Pancreas (tissue), 10 donors: ENCODE measurements around the gene CBX3. TPM values are rescaled to one million over a fixed set of nuclear protein-coding genes. Genes with fewer than 3 reads are reported as not detected.

Source experiments
- ATAC-seq, 4 donors: fragments of 200-7000 bp; cut with Tn5 transposase; one replicate each; pipeline versions ENCODE4 v1.8.0 to v1.9.1; 2020; ENCODE audit warnings: mild to moderate bottlenecking in 4 of 4, moderate library complexity in 4 of 4
- DNase-seq, 6 donors: peaks; one replicate each; pipeline ENCODE4 v3.0.0-alpha.2; 2020
- FAIRE-seq: peaks from 2 replicates; lab custom pipeline; 2012; peaks lifted over from hg19 to GRCh38; lab: Jason Lieb, UNC
- H3K27ac ChIP-seq, 4 donors: fragments of 200-600 bp; sonication (generic); 1 replicate in 3 of 4; 2 replicates in 1 of 4; pipeline versions ENCODE4 v1.5.0 to v1.8.0; 2020
- H3K27me3 ChIP-seq, 4 donors: fragments of 200-600 bp; one replicate each; pipeline ENCODE4 v1.8.0; 2021
- H3K36me3 ChIP-seq, 3 donors: fragments of 200-600 bp; sonication (generic) in 1 of 3; one replicate each; pipeline versions ENCODE4 v1.5.0 to v1.8.0; 2020 to 2021
- H3K4me1 ChIP-seq, 3 donors: fragments of 200-600 bp; one replicate each; pipeline ENCODE4 v1.8.0; 2021
- H3K4me3 ChIP-seq, 4 donors: fragments of 200-600 bp; sonication (generic) in 2 of 4; one replicate each; pipeline versions ENCODE4 v1.5.0 to v1.8.0; 2020 to 2021
- H3K9me3 ChIP-seq, 4 donors: fragments of 200-600 bp; one replicate each; pipeline ENCODE4 v1.8.0; 2021
- CTCF ChIP-seq, 4 donors: fragments of 200-600 bp; sonication (generic) in 3 of 4; IDR thresholded peaks; one replicate each; pipeline versions ENCODE4 v1.5.0 to v1.8.0; 2021; ENCODE audit warnings: antibody characterized with exemption in 4 of 4
- WGBS, 2 donors: extraction: QIAGEN DNeasy Blood & Tissue Kit; methylation state at CpG; one replicate each; pipeline ENCODE4 v1.1.7; 2013; 5-methylcytosine and 5-hydroxymethylcytosine counted together
- intact Hi-C, 3 donors: fragments of 100-400 bp; cut with DNase I; formaldehyde crosslinking; loops; one replicate each; pipeline versions ENCODE4 v1.11.1 to v1.14.2; 2022
- polyA plus RNA-seq, 2 donors: library from polyadenylated mRNA; stranded (reverse); fragments of 200-250 nt; gene quantifications; one replicate each; pipeline ENCODE4 v1.2.3, GENCODE V29; 2013
- total RNA-seq, 6 donors: library from RNA; stranded (reverse); fragmentation: NEBNext Ultra II Directional in 4 of 6; extraction: Animal tissue kit (Norgen Biotek cat#: 25700) in 4 of 6; gene quantifications; one replicate each; pipeline versions ENCODE4 v1.2.1 to v1.2.4, GENCODE V29; 2021 to 2023
- donor health status: healthy with polysubstance abuse.
- donor health status: DM: no; HTN: no; CAD: no; lungs with moderate emphysema.
- donor health status: DM: no; HTN: no; CAD: no.
- donor health status: control.
- donor health status: control.
- donor health status: Bipolar disorder and iron deficiency.
- donor health status: DM: yes; HTN: yes; CAD: no.
- donor health status: DM: no; HTN: no; CAD: no.
- donor health status: DM: no; HTN: no; CAD: no.
- donor health status: DM: yes; HTN: yes; CAD: no.

Gene CBX3
- total and polyA plus RNA-seq, 8 donors: 22.0 to 60.7 (median 36.0) TPM

- Histone ChIP-seq H3K36me3 (no peaks in the 10 kb centered on the region), H3K4me3 (no peak overlapping the region), H3K9me3 (no peaks in the 10 kb centered on the region), H3K27me3 (no peaks in the 10 kb centered on the region), H3K27ac (no peak overlapping the region), H3K4me1 (peaks cover 4 to 13% (median 9%) of the 10 kb centered on the region in 3 donors)
- TF ChIP-seq CTCF (IDR thresholded peaks at IDR 0.05): no peak
- peak in 2 of 4 donors; percentile 1 for ATAC-seq
- WGBS, 2 donors: 65 to 67% methylated on average over 5 of the region's 5 CpGs
- FAIRE-seq: no peak
- no peak for DNase-seq
- intact Hi-C loops: no loop called here
These were observed 22.1 kb upstream of the CBX3 start for GRCh38 chr7:26179422-26179821.

- peaks cover 0 to under 1% (median 0%) of the 10 kb centered on the region in 3 donors for H3K36me3 ChIP-seq
- peaks cover 4 to 13% (median 9%) of the 10 kb centered on the region in 3 donors for H3K4me1 ChIP-seq
- H3K9me3 ChIP-seq: no peaks in the 10 kb centered on the region
- no peaks in the 10 kb centered on the region for H3K27me3 ChIP-seq
- ATAC-seq (peak; percentile 2 to 6 (median 4)), FAIRE-seq (no peak), DNase-seq (peak in 1 of 6 donors; percentile 38)
- 25 to 27% methylated on average over 8 of the region's 8 CpGs for WGBS, 2 donors
- intact Hi-C loops: no loop called here
- peak overlapping the region in 2 of 4 donors; percentile 45 to 65 for H3K27ac ChIP-seq
- no peak for TF ChIP-seq CTCF (IDR thresholded peaks at IDR 0.05)
- H3K4me3 ChIP-seq: no peak overlapping the region
These were observed 21.6 kb upstream of the CBX3 start for GRCh38 chr7:26179826-26180497.

- TF ChIP-seq CTCF (IDR thresholded peaks at IDR 0.05): no peak
- H3K9me3 ChIP-seq: no peaks in the 10 kb centered on the region
- FAIRE-seq (no peak), DNase-seq (peak in 3 of 6 donors; percentile 35 to 67 (median 61)), ATAC-seq (peak; percentile 55 to 63 (median 61))
- peaks cover 0 to 6% (median 0%) of the 10 kb centered on the region in 3 donors for H3K36me3 ChIP-seq
- peaks cover 4 to 13% (median 9%) of the 10 kb centered on the region in 3 donors for H3K4me1 ChIP-seq
- intact Hi-C loops: no loop called here
- 14 to 21% methylated on average over 5 of the region's 5 CpGs for WGBS, 2 donors
- no peaks in the 10 kb centered on the region for H3K27me3 ChIP-seq
- H3K4me3 ChIP-seq: no peak overlapping the region
- peak overlapping the region in 3 of 4 donors; percentile 33 to 65 (median 45) for H3K27ac ChIP-seq
These were observed 20.8 kb upstream of the CBX3 start for GRCh38 chr7:26180792-26181198.

GRCh38 chr7:26181474-26182227 is 19.9 kb upstream of the CBX3 start:
- ATAC-seq: no peak
- no peak for FAIRE-seq
- H3K27ac ChIP-seq: peak overlapping the region in 2 of 4 donors; percentile 45 to 65
- H3K27me3 ChIP-seq: no peaks in the 10 kb centered on the region
- WGBS, 2 donors: 60 to 65% methylated on average over 3 of the region's 3 CpGs
- no peaks in the 10 kb centered on the region for H3K9me3 ChIP-seq
- H3K36me3 ChIP-seq: peaks cover 0 to 6% (median 0%) of the 10 kb centered on the region in 3 donors
- peaks cover 9 to 13% (median 12%) of the 10 kb centered on the region in 3 donors for H3K4me1 ChIP-seq
- intact Hi-C loops: no loop called here
- DNase-seq: no peak
- TF ChIP-seq CTCF (IDR thresholded peaks at IDR 0.05): no peak
- no peak overlapping the region for H3K4me3 ChIP-seq
